Measurements from ENCODE around the gene ALPK1. TPM values are rescaled to one million over a fixed set of nuclear protein-coding genes. Genes with fewer than 3 reads are reported as not detected.

Gene ALPK1
- total RNA-seq, 1 experiment from 2014 or later: 21.3 TPM

DNA sequence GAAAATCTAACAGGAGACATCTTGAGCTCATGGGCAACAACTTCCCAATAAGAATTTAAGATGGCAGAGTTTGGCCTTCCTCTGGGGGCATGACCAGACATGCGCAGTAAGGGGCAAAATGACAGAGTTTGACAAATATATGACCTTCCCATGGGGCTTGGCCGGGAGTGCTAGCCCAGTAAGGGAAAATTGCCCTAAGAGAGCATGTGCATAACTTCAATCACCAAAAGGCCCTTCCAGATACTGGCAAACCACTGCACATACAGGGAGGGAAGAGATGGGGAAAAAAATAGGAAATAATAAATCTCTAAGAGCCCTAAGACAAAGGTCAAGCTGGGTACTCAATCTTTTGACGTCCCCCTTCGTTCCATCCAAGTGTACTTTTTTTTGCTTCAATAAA, 24.9 kb upstream of the ALPK1 start:
- intact Hi-C loops (cut with micrococcal nuclease): no loop called here
- no TSS peak for BruUV-seq (replicated peaks)
- H3K27ac ChIP-seq (ENCODE audit: low read depth, low read length): no peak overlapping the region
- ChIA-PET RAD21 (ENCODE audit: low non-redundant PET in 1 of 2, low total read pairs in 2 of 2, uncharacterized antibody in 2 of 2, unreplicated experiment in 2 of 2) (no interaction called here), CTCF (interaction anchor here (3.4 kb wide), 1 partner anchor 173 kb away, joined by 8 read pairs; no protein-coding TSS in a partner anchor), POLR2A (interaction anchor here (1.4 to 1.9 kb wide), 2 partner anchors 8 to 14 kb away, joined by 4 read pairs; partner anchors contain the start of gene TIFA)
- H3K9me3 ChIP-seq (ENCODE audit: control insufficient read depth in 1 of 2, insufficient read depth in 1 of 2, low read depth in 1 of 2, low read length in 2 of 2): no peaks in the 10 kb centered on the region
- H3K4me1 ChIP-seq (ENCODE audit: control insufficient read depth in 1 of 2, insufficient read depth in 2 of 2, low read length in 2 of 2): peaks cover 10 to 17% of the 10 kb centered on the region in 2 experiments; a peak in 3 of 4 replicates
- peaks cover 3% of the 10 kb centered on the region; the same call in 1 of the 2 replicates for H4K20me1 ChIP-seq (ENCODE audit: insufficient read depth)
- no peaks in the 10 kb centered on the region for H3K27me3 ChIP-seq (ENCODE audit: insufficient read depth, low read length)
- peaks cover 6 to 26% of the 10 kb centered on the region in 2 experiments; a peak in 3 of 4 replicates for H3K36me3 ChIP-seq (ENCODE audit: control insufficient read depth in 1 of 2, insufficient read depth in 2 of 2, low read length in 2 of 2)
- no peak overlapping the region for H3K4me3 ChIP-seq (replicated peaks in 1 of 2; ENCODE audit: low read depth in 1 of 2, low read length in 2 of 2)
- ATAC-seq: no peak
- TF ChIP-seq SRF (IDR thresholded peaks at IDR 0.05; ENCODE audit: low read depth) (no peak), POLR2AphosphoS5 (IDR thresholded peaks at IDR 0.05; ENCODE audit: low read depth, low read length) (peak; percentile 25; the same call in 1 of the 2 replicates)
- H3K79me2 ChIP-seq (ENCODE audit: insufficient read depth, low read length): peaks cover 31% of the 10 kb centered on the region
- no peak overlapping the region for H3K4me2 ChIP-seq (ENCODE audit: low read length)
- no peak overlapping the region for H3K9ac ChIP-seq (ENCODE audit: low read length)
- H3K9me2 ChIP-seq (ENCODE audit: insufficient read depth): no peaks in the 10 kb centered on the region
- no peak for DNase-seq (ENCODE audit: low read depth, low spot score)
- no peak overlapping the region for H2AFZ ChIP-seq (ENCODE audit: low read depth, low read length, poor library complexity, severe bottlenecking)

DNA sequence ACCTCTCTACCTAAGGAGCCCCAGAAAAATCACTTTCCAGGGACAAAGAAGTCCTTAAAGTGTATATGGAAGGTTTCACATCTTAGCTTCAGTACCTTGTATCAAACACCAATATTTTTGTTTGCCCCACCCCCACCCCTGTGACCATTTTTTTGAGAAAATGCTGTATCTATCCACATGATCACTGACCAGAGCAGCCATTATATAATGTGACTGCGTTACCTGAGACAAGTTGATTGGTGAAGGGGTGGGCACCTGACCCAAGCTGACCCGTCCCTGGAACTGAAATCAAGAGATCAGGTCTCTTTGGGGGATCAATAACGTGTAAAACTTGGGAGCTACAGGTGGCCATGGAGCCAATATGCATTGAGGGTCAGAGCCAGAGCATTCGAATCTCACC, 22.2 kb upstream of the ALPK1 start:
- no peaks in the 10 kb centered on the region for H3K27me3 ChIP-seq (ENCODE audit: insufficient read depth, low read length)
- no peak overlapping the region for H3K4me3 ChIP-seq (replicated peaks in 1 of 2; ENCODE audit: low read depth in 1 of 2, low read length in 2 of 2)
- H3K9me3 ChIP-seq (ENCODE audit: control insufficient read depth in 1 of 2, insufficient read depth in 1 of 2, low read depth in 1 of 2, low read length in 2 of 2): no peaks in the 10 kb centered on the region
- no peak overlapping the region for H3K27ac ChIP-seq (ENCODE audit: low read depth, low read length)
- no peak overlapping the region for H2AFZ ChIP-seq (ENCODE audit: low read depth, low read length, poor library complexity, severe bottlenecking)
- ChIA-PET CTCF (no interaction called here), RAD21 (ENCODE audit: low non-redundant PET in 1 of 2, low total read pairs in 2 of 2, uncharacterized antibody in 2 of 2, unreplicated experiment in 2 of 2) (no interaction called here), POLR2A (no interaction called here)
- H3K4me1 ChIP-seq (ENCODE audit: control insufficient read depth in 1 of 2, insufficient read depth in 2 of 2, low read length in 2 of 2): peaks cover 11 to 17% of the 10 kb centered on the region in 2 experiments; a peak in 3 of 4 replicates
- H3K79me2 ChIP-seq (ENCODE audit: insufficient read depth, low read length): peaks cover 57% of the 10 kb centered on the region
- BruUV-seq (replicated peaks): no TSS peak
- no peak overlapping the region for H3K4me2 ChIP-seq (ENCODE audit: low read length)
- ATAC-seq (no peak), DNase-seq (ENCODE audit: low read depth, low spot score) (no peak)
- H3K9me2 ChIP-seq (ENCODE audit: insufficient read depth): no peaks in the 10 kb centered on the region
- TF ChIP-seq SRF (IDR thresholded peaks at IDR 0.05; ENCODE audit: low read depth) (no peak), ZFX (IDR thresholded peaks at IDR 0.05) (no peak), EZH2 (IDR thresholded peaks at IDR 0.05) (no peak)
- intact Hi-C loops (cut with micrococcal nuclease): no loop called here
- peaks cover 2% of the 10 kb centered on the region; the same call in 1 of the 2 replicates for H4K20me1 ChIP-seq (ENCODE audit: insufficient read depth)
- H3K36me3 ChIP-seq (ENCODE audit: control insufficient read depth in 1 of 2, insufficient read depth in 2 of 2, low read length in 2 of 2): peaks cover 0 to 20% of the 10 kb centered on the region in 2 experiments; a peak in 3 of 4 replicates
- no peak overlapping the region for H3K9ac ChIP-seq (ENCODE audit: low read length)
